GM19438 (cell line): Measurements from ENCODE around the gene TRAF7.

ENCODE experiments used
- ATAC-seq: cut with Tn5 transposase; IDR thresholded peaks from one replicate; pipeline ENCODE4 v1.9.1; 2021; ENCODE audit warnings: low read depth; ENCODE audit not compliant: unreplicated experiment

Gene TRAF7

DNA sequence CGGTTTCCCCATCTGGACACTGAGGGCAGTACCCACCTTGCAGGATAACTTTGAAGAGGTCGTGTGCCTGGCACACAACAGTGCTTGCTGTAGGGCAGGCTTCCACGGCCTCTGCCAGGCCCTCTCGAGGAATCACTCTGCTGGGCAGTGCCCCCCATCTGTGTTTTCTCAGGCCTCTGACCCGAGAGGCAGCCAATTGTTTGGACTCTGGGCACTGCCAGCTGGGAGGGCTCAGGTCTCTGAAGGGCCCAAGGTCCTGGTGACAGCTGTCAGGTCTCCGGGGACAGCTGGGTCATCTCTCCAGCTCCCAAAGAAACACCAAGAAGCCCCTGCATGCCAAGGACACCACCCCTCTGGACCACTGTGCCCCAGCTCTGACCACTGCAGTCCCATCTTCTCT is 8.2 kb upstream of the TRAF7 start:
- no peak for ATAC-seq

DNA sequence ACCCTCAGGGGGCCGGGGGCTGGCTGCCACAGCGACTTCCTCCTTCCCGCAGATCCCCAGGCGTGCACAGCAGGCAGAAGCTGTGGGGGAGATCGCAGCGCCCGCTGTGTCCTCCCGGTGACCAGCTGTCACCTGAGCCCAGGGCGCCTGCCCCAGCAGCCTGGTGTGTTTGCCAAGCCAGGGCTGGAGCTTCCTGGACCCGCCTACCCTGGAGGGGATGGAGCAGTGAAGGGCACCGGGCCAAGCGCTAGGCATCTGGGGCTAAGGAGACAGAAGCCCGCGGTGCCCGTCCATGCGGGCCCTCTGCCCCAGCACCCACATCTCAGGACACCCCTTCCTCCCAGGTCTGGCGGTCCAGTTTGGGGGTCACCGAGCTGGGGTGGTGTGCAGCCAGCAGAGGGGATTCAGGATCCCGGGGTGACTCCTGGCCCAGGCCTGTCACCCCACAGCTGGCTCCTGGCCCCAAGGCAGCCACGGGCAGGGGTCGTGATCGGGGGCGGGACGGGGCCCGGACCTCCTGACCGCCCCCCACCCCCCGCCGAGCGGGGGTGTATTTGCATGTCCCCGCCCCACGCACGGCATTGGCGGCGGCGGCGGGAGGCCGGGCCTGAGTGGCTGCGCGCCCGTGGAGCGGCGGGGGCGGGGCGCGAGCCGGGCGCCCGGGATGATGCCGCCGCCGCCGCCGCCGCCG is 7.5 kb upstream of the TRAF7 start, which contains the start of gene RAB26:
TSS of gene RAB26 (plus strand) at position 645 of the 691 bp plus-strand sequence. CDS start 159 bp downstream, outside the sequence.
- ATAC-seq = no peak

DNA sequence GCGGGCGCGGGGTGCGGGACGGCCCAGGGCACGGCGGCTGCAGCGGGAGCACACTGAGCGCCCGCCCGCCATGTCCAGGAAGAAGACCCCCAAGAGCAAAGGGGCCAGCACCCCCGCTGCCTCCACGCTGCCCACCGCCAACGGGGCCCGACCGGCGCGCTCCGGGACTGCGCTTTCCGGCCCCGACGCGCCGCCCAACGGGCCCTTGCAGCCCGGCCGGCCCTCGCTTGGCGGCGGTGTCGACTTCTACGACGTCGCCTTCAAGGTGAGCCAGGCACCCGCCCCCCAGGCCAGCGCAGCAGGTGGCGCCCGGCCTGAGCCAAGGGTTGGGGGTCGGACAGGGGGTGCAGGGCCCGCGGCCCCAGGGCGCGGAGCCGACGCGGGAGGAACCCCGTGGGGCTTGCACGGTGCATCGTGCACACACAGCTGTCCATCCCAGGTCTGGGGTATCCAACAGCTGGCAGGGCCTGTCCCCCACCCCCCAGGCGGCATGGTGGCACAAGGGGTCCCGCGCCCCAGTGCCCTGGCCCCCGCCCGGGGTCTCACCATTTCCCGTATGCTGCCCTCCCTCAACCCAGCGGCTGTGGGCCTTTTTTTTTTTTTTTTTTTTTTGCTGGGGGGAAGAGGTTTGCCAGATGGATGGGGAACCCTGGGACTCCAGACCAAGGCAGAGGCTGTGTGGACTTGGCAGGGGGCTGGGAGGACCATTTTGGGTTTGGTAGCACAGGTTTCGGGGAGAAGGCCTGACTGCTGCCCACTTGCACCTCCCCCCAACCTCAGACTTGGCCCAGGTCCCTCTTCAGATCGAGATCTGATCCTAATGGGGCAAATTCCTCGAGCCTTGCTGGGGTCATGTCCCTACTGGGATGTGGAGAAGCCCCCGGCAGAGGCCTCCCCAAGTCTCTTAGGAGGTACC is 6.6 kb upstream of the TRAF7 start:
- ATAC-seq = no peak

DNA sequence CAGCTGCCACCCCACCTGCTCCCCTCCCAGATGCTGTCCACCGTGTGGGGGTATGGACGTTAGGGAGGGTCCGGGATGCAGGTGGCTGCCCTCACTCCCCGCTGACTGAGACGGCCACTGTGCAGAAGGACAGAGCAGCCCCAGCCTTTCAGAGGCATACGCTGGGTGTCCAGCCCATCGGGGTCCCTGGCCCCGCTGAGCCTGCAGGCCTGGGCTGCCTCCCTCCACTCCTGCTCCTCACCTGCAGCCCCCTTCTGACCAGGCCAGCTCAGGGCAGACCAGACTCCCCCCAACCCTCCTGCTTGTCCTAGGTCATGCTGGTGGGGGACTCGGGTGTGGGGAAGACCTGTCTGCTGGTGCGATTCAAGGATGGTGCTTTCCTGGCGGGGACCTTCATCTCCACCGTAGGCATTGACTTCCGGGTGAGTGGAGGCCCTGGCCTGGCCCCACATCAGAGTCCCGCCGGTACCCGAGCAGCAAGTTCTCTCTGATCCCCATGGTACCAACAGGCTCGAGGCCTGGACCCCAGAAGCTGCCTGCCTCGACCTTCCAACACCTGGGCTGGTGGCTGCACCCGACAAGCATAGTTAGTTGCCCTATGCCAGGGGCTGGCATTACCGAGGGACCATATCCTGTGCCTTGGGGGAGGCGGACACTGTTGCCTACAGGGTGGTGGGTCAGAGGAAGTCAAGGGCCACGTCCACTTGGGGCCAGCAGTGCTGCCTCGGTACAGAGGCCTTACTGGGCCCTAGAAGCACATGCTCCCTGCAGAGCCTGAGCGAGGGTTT is 5.8 kb upstream of the TRAF7 start:
- ATAC-seq = no peak

DNA sequence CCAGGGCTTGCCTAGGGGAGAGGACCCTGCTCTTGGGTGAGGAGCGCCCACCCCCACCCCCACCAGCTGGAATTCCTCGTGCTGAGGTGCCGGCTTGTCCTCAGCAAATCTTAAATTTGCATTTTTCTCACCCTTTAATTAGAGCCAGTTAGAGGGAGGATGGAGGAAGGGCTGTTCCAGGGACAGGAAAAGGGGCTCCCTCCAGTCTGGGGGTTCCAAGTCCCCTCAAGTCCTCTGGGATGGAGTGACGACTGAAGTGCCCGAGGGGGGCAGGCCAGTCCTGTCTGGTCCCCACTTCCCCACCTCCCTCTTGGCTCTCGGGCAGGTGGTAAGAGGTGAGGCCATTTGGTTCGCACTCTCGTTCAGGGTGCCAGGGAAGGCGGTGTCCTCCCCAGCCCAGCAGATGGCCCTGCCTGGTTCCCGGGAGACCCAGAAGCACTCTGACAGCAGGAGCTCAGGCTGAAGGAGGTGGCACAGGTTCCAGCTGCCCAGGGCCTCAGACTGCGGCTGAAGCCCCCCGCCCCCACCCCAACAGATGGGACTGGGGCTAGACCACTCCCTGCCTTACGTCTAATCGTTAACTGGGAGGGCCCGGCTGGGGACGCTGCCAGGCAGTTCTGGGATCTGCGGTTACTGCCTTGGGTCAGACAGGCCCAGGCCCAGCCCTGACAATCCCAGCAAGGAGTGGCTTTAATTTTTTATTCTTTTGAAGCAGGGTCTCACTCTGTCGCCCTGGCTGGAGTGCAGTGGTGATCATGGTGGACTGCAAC is 5.0 kb upstream of the TRAF7 start:
- no peak for ATAC-seq

DNA sequence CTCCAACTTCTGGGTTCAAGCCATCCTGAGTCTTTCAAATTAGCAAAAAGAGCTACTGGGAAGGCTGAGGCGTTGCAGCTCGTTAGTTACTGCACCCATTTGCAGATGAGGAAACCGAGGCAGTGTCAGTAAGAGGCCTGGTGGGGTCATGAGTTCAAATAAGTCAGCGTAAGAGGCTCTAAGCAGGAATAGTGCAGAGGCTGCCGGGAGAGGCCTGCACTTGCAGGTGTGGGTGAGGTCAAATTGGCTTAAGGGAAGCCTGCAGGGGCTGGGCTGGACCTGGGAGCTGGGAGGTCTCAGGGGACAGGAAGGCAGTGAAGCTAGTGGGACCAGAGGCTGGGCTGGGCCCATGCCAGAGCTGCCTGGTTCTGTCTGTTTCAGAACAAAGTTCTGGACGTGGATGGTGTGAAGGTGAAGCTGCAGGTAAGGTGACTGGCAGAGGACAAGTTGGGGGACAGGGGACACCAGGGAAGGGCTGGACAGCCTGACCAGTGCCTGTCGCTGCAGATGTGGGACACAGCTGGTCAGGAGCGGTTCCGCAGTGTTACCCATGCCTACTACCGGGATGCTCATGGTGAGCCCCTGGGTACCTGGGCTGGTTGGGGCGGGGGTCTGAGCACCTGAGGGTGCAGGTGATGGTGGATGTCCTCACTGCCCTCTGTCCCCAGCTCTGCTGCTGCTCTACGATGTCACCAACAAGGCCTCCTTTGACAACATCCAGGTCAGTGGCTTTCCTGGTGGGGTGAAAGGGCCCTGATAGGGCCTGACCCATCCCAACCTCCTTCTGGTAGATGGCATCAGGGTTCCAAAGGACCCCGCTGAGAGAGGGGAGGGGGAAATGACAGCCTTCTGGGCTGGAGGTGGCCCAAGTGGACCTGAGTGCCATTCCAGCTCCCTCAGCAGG is 4.1 kb upstream of the TRAF7 start:
- no peak for ATAC-seq

DNA sequence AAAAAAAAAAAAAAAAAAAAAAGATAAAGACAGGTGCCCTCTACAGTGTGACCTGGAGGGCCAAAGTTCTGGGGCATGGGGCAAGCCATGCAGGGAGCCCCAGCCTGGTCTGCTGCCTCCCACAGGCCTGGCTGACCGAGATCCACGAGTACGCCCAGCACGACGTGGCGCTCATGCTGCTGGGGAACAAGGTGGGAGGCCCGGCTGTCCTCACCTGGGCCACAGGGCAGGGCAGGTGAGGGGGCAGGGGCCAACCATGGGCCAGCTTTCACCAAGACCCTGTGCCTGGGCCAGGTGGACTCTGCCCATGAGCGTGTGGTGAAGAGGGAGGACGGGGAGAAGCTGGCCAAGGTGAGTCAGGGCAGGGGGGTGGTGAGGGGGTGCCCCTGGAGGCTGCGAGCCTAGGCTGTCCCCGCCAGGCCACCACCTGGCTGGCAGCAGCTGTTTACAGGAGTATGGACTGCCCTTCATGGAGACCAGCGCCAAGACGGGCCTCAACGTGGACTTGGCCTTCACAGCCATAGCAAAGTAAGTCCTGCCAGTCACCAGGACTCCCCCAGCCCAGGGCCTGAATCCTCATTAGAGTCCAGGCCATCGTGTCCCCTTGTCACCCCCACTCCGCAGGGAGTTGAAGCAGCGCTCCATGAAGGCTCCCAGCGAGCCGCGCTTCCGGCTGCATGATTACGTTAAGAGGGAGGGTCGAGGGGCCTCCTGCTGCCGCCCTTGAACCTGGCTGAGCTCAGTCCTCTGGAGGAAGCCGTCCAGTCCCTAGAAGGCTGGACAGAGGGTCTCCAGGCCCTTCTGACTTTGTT is 2.7 kb upstream of the TRAF7 start:
- ATAC-seq = no peak

DNA sequence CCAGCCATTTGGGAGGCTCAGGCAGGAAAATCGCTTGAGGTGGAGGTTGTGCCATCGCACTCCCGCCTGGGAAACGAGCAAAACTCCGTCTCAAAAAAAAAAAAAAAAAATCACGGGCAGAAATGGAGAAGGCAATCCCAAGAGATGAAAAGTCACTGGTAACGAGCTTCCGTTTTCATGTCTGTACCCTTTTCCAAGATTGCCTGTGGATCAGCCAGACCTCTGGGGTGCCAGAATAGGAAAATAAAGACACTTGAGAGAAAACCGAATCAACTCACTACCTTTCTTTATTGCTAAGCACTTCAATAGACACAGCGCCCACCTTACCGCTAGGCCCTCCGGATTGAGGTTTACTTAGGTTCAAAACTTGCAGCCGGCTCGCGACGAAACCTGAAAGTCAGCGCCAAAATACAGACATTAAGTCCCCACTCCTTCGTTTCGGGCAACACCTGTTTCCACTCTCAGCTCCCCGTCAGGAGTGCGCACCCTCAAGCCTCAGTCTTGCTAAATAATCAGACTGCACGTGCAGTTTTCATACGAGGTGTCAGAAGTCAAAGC is 970 bp upstream of the TRAF7 start:
- ATAC-seq = no peak

DNA sequence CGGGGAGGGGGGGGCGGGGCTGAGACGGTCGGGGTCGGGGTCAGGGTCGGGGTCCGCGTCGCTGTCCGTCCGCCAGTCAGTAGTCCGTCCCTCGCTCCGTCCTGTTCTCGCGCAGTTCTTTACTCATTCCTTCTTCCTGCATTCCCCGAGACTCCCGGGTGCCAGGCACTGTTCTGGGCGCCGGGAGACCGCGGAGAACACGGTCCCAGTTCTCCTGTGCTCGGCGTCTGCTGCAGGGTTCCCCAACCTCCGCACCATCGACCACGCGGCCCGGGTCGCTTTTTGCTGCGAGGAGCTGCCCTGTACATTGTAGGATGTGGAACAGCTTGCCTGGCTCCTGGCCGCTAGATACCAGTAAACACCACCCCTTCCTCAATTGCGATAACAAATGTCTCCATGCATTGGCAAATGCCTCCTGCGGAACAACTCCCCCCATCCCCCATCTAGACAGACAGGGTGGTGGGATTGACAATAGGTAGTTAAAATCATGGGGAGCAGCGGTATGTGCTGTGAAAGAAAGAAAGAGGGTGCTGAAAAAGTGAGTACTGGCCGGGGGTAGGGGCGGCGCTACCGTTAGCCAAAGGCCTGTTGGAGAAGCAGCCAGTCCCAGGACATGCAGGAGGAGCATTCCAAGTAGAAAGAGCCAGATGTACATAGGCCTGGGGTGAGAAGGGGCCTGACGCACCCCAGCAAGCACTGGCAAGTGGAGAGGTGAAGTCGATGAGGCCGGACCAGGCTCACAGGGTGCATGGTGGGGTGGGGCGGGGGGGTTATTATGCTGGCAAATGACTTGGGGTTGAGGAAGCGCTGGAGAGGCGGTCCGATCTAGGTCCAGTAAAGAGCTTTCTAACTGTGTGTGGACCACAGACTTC is 631 bp downstream of the TRAF7 start:
- no peak for ATAC-seq

DNA sequence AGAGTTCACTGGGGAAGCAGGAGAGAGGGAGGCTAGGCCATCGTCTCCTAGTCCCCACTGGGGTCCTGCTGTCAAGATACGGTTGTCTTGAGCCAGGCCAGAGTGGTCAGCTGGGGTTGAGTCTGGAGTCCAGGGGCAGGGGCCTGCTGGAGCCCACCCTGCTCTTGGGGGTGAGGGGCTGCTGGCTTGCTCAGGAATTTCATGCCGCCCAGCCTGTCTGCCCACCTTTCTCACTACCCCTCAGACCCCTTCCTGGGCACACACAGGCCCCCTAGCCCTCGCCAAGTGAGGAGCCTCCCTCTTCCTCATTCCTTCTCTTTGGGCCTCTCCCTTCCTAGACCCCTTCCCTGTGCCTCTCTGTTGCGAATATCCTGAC is 1.3 kb downstream of the TRAF7 start:
- ATAC-seq = no peak

DNA sequence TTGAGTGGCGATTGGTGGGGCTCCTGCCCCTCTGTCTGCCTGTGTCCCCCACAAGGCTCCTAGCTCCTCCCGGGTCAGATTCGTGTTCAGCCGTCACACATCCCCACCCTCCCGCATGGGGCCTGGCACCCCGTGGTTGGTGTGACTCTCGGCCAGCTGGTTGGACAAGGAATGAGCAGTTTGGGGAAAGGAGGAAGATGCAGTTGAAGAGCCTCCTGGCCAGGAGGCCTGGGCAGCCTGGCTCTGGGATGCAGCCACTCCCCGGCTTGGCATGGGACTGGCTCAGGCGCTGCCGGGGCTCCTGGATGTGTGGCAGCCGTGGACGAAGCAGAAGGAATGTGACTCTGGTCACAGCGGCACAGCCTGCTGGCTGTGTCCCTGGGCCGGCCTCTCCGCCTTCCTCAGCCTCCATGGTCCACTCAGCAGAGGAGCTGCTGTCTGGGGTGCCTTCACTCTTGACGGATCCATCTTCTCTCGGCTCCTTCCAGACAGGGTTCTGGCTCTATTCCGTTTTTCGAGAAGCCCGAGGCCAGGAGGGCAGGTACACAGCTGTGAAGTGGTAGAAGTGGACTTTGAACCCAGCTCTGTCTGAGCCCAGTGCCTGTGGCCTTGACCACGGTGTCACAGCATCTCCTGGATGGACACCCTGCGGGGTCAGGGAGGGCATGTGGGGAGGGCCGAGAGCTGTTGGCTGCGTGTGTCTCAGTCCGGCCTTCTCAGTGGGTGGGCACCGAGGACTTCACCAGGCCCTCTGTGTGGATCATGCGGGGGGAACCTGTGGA is 2.1 kb downstream of the TRAF7 start:
- no peak for ATAC-seq

DNA sequence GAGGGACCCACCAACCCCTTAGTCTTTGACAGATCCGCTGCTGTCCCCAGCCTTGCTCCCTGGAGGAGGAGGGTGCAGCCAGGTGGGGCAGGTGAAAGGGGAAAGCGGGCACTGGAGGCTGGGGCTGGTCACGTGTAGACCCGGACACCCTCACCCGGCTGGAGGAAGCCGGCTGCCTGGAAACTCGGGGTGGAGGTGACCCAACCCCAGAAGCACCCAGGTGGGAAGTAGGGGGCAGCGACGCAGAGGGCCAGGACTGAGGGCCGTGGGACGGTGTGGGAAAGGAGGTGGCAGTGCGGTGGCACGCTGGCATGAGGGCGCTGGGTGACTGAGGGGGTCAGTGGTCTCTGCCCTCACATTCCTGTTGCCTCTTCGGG is 2.7 kb downstream of the TRAF7 start:
- ATAC-seq = no peak

DNA sequence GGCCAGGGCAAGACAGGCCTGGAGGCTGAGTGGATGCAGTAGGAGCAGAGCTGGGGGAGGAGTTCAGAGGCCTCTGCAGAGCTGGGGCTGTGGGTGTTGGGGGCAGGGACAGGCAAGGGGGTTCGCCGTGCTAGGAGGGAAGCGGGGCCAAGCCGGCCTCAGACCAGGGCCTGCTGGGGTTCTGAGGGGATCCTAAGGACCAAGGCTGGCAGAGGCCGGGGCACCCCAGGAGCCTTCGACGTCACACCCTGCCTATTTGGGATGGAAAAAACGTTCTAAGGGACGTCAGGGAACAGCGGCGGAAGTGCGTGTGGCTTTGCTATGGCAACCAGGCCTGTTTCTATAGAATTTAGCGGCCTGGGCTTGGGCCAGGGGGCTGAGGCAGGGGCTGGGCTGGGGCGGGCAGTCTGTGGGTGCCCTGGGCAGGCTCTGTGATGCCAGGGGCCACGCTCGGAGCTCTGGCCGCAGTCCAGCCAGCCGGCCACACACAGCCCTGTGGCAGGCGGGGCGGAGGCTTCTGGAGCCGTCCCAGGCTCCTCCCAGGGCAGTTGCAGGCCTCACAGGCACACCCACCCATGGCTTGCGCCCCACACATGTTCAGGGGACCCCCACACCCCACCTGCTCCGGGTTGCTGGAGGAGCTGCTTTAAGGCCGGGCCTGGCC is 3.7 kb downstream of the TRAF7 start:
- ATAC-seq = no peak

DNA sequence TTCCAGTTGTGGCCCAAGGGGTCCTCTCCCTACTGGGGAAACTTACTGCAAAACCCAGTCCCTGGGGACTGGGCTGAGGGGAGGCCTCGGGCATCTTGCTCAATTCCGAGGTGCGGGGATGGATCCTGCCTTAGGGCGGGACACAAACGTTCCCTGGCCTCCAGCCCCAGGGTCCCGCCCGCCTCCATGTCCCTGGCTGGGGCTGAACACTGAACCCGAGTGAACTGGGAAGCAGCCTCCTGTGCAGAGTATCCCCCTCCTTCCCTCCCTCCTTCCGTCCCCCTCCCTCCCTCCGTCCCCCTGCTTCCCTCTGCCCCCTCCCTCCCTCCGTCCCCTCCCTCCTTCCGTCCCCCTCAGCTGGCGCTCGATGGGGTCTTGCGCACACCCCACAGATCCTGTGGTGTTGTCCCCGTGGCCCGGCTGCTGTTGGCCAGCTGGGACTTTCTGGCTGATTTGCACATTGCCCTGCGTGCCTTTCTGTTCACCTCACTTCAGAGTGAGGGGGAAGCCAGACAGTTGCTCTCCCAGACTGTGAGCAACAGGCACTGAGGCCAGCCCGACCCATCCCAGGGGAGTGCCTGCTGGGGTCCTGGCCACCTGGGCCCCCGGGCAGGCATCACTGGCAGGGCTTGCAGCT is 5.5 kb downstream of the TRAF7 start:
- ATAC-seq = no peak

DNA sequence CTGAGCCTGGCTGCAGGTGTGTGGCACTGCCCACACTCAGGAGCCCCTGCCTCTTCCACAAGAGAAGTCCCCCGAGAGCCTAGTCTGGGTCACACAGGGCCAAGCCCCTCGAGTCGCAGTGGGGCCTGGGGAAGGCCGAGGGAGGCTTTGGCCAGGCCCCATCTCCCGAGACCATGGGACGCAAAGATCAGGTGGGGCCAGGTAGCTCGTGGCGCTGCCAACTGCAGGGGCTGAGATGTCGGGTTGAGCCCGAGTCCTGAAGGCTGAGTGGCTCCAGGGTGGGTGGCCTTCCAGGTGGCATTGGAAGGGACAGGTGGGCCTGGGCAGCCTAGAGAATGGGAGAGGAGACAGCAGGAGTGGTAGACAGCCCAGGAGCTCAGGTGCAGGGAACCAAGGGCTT is 6.3 kb downstream of the TRAF7 start:
- ATAC-seq = no peak

DNA sequence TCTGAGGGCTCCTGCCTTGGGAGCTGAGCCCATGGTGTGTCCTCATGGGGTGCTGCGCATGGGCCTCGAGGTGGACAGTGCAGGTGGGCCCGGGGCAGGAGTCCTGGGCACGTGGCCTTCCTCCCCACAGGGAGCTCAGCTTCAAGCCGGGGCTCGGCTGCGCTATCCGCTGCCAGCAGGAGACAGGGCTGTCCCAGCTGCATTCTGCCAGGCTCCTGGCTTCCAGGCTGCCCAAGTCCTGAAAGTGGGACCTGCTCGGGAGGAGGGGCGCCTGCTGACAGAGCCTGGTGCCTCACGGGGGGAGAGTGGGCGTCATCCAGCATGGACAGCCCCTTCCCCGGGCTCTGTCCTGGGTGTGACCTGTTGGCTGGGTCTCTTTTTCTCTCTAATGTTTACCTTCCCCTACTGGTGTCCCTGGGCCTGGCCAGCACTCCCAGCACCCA is 7.1 kb downstream of the TRAF7 start:
- no peak for ATAC-seq
